ENCODE data around the gene CENPX. TPM values are rescaled to one million over a fixed set of nuclear protein-coding genes. Genes with fewer than 3 reads are reported as not detected.

CENPX gene
- total and polyA plus RNA-seq, 2 of the 13 experiments (the other 11 are each of a cell fraction or from before 2014, with no cell fraction given), result 92.7 to 170 TPM

DNA sequence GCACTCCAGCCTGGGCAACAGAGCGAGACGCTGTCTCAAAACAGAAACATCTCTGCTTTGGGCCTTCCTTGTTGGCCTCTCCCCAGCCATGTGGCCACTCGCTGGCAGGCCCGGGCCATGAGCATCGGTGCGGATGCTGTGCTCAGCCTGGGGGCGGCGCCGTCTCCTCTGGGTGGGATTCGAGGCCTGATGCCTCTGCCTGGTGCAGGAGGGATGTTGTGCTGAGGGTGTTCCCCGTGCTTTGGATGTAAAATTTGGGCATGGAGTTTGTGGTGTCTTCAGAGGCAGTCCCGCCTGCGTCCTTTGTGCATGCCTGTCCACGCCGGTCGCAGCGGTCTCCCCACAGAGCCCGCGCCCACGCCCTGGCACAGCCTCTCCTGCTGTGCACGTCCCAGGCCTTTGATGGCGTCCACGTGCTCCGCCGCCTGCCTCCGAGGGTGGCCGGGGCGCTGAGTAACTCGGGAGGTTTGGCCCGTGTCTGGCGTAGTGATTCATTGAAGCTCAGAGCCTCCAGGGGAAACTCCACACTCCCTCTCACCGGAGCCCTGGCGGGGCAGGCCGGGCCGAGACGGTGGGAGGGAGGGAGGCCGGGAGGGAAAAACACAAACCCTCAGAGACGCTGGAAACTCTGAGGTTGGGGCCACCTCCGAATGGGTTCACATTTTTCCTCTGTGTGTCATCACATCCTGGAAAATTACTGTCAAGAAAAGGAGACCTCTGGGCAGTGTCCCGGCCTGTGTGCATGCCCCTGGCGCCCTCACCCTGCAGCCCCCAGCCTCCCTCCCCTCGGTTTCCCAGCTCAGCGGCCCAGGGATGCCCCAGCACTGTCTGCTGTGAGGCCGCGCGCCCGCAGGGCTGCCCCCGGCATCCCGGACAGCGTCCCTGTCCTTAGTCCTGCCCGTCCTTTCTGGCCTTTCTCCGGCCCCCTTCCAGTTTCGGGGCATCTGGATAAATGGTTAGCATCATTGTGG, 19.0 kb downstream of the CENPX start (continued):
- TF ChIP-seq TOE1 (CRISPR knock-in tag; IDR thresholded peaks at IDR 0.05), result no peak
- TF ChIP-seq ZNF143 (CRISPR knock-in tag; IDR thresholded peaks at IDR 0.05), result peak; percentile 62; the same call in 1 of the 2 replicates
- TF ChIP-seq, protein P1, sequence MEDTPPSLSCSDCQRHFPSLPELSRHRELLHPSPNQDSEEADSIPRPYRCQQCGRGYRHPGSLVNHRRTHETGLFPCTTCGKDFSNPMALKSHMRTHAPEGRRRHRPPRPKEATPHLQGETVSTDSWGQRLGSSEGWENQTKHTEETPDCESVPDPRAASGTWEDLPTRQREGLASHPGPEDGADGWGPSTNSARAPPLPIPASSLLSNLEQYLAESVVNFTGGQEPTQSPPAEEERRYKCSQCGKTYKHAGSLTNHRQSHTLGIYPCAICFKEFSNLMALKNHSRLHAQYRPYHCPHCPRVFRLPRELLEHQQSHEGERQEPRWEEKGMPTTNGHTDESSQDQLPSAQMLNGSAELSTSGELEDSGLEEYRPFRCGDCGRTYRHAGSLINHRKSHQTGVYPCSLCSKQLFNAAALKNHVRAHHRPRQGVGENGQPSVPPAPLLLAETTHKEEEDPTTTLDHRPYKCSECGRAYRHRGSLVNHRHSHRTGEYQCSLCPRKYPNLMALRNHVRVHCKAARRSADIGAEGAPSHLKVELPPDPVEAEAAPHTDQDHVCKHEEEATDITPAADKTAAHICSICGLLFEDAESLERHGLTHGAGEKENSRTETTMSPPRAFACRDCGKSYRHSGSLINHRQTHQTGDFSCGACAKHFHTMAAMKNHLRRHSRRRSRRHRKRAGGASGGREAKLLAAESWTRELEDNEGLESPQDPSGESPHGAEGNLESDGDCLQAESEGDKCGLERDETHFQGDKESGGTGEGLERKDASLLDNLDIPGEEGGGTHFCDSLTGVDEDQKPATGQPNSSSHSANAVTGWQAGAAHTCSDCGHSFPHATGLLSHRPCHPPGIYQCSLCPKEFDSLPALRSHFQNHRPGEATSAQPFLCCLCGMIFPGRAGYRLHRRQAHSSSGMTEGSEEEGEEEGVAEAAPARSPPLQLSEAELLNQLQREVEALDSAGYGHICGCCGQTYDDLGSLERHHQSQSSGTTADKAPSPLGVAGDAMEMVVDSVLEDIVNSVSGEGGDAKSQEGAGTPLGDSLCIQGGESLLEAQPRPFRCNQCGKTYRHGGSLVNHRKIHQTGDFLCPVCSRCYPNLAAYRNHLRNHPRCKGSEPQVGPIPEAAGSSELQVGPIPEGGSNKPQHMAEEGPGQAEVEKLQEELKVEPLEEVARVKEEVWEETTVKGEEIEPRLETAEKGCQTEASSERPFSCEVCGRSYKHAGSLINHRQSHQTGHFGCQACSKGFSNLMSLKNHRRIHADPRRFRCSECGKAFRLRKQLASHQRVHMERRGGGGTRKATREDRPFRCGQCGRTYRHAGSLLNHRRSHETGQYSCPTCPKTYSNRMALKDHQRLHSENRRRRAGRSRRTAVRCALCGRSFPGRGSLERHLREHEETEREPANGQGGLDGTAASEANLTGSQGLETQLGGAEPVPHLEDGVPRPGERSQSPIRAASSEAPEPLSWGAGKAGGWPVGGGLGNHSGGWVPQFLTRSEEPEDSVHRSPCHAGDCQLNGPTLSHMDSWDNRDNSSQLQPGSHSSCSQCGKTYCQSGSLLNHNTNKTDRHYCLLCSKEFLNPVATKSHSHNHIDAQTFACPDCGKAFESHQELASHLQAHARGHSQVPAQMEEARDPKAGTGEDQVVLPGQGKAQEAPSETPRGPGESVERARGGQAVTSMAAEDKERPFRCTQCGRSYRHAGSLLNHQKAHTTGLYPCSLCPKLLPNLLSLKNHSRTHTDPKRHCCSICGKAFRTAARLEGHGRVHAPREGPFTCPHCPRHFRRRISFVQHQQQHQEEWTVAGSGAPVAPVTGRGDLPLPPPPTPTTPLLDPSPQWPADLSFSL (CRISPR knock-in tag; IDR thresholded peaks at IDR 0.05), result no peak
- no peak for TF ChIP-seq ETV6 (CRISPR knock-in tag; conservative IDR thresholded peaks at IDR 0.05)
- TF ChIP-seq ZNF333 (CRISPR knock-in tag; IDR thresholded peaks at IDR 0.05; ENCODE audit: borderline replicate concordance), result no peak; the same call in 1 of the 2 replicates
- peak; percentile 61 for TF ChIP-seq TAF1 (CRISPR knock-in tag; IDR thresholded peaks at IDR 0.05)
- TF ChIP-seq, protein P2, sequence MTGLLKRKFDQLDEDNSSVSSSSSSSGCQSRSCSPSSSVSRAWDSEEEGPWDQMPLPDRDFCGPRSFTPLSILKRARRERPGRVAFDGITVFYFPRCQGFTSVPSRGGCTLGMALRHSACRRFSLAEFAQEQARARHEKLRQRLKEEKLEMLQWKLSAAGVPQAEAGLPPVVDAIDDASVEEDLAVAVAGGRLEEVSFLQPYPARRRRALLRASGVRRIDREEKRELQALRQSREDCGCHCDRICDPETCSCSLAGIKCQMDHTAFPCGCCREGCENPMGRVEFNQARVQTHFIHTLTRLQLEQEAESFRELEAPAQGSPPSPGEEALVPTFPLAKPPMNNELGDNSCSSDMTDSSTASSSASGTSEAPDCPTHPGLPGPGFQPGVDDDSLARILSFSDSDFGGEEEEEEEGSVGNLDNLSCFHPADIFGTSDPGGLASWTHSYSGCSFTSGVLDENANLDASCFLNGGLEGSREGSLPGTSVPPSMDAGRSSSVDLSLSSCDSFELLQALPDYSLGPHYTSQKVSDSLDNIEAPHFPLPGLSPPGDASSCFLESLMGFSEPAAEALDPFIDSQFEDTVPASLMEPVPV (CRISPR knock-in tag; IDR thresholded peaks at IDR 0.05), result peak; percentile 82
- TF ChIP-seq DMAP1 (CRISPR knock-in tag; IDR thresholded peaks at IDR 0.05), result peak; percentile 56; the same call in 1 of the 2 replicates
- TF ChIP-seq, protein P3, sequence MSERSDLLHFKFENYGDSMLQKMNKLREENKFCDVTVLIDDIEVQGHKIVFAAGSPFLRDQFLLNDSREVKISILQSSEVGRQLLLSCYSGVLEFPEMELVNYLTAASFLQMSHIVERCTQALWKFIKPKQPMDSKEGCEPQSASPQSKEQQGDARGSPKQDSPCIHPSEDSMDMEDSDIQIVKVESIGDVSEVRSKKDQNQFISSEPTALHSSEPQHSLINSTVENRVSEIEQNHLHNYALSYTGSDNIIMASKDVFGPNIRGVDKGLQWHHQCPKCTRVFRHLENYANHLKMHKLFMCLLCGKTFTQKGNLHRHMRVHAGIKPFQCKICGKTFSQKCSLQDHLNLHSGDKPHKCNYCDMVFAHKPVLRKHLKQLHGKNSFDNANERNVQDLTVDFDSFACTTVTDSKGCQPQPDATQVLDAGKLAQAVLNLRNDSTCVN (CRISPR knock-in tag; IDR thresholded peaks at IDR 0.05; ENCODE audit: borderline replicate concordance), result peak; percentile 87; the same call in 1 of the 2 replicates
- TF ChIP-seq NR1H2 (CRISPR knock-in tag; IDR thresholded peaks at IDR 0.05; ENCODE audit: borderline replicate concordance, low read depth), result no peak
- peak; percentile 75; the same call in 1 of the 2 replicates for TF ChIP-seq EEA1 (CRISPR knock-in tag; IDR thresholded peaks at IDR 0.05; ENCODE audit: borderline replicate concordance)
- TF ChIP-seq CEBPB (IDR thresholded peaks at IDR 0.05; ENCODE audit: borderline replicate concordance, low read depth, low read length), result no peak
- TF ChIP-seq, protein P4, sequence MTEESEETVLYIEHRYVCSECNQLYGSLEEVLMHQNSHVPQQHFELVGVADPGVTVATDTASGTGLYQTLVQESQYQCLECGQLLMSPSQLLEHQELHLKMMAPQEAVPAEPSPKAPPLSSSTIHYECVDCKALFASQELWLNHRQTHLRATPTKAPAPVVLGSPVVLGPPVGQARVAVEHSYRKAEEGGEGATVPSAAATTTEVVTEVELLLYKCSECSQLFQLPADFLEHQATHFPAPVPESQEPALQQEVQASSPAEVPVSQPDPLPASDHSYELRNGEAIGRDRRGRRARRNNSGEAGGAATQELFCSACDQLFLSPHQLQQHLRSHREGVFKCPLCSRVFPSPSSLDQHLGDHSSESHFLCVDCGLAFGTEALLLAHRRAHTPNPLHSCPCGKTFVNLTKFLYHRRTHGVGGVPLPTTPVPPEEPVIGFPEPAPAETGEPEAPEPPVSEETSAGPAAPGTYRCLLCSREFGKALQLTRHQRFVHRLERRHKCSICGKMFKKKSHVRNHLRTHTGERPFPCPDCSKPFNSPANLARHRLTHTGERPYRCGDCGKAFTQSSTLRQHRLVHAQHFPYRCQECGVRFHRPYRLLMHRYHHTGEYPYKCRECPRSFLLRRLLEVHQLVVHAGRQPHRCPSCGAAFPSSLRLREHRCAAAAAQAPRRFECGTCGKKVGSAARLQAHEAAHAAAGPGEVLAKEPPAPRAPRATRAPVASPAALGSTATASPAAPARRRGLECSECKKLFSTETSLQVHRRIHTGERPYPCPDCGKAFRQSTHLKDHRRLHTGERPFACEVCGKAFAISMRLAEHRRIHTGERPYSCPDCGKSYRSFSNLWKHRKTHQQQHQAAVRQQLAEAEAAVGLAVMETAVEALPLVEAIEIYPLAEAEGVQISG (CRISPR knock-in tag; IDR thresholded peaks at IDR 0.05), result peak; percentile 35; the same call in 1 of the 2 replicates

All from HepG2 (cell line).